HUES64 (cell line): Measurements from ENCODE around the gene OR10A6.

ENCODE experiments used
- H3K27ac ChIP-seq: 2 replicates; pipeline ENCODE4 v1.7.0; 2013; ENCODE audit warnings: low read depth, low read length, inconsistent platforms
- H3K27me3 ChIP-seq: 2 replicates; pipeline ENCODE4 v1.6.1; 2013; ENCODE audit warnings: mild to moderate bottlenecking, low read length; ENCODE audit not compliant: insufficient read depth
- H3K36me3 ChIP-seq: 2 replicates; pipeline ENCODE4 v1.6.1; 2013; ENCODE audit warnings: mild to moderate bottlenecking, low read length; ENCODE audit not compliant: insufficient read depth
- H3K4me1 ChIP-seq: 2 replicates; pipeline ENCODE4 v1.6.1; 2013; ENCODE audit warnings: mild to moderate bottlenecking, low read length, moderate library complexity; ENCODE audit not compliant: insufficient read depth
- H3K4me3 ChIP-seq: 2 replicates; pipeline ENCODE4 v1.5.1; 2013; ENCODE audit warnings: mild to moderate bottlenecking, low read length, moderate library complexity
- H3K9ac ChIP-seq: 2 replicates; pipeline ENCODE4 v1.6.1; 2013; ENCODE audit warnings: mild to moderate bottlenecking, low read depth, low read length
- H3K9me3 ChIP-seq: 2 replicates; pipeline ENCODE4 v1.6.1; 2013; ENCODE audit warnings: low read depth, low read length; ENCODE audit not compliant: insufficient read depth
- whole genome bisulfite sequencing: fragments of 150-250, 120-280 bp; methylation state at CpG from one replicate; pipeline ENCODE4 v1.1.7; 2013; ENCODE audit warnings: missing lambda C conversion rate; 5-methylcytosine and 5-hydroxymethylcytosine counted together

The OR10A6 gene

GRCh38 chr11:7909585-7910285 is 21.3 kb downstream of the OR10A6 start:
- peaks cover 54% of the 10 kb centered on the region for H3K4me1 ChIP-seq
- peak overlapping the region; percentile 66; the same call in 1 of the 2 replicates for H3K27ac ChIP-seq
- H3K36me3 ChIP-seq: no peaks in the 10 kb centered on the region
- H3K27me3 ChIP-seq: no peaks in the 10 kb centered on the region
- H3K4me3 ChIP-seq: no peak overlapping the region
- no peak overlapping the region for H3K9ac ChIP-seq
- no peaks in the 10 kb centered on the region for H3K9me3 ChIP-seq
- WGBS: 35% methylated on average over 2 of the region's 2 CpGs

- Histone ChIP-seq H3K9ac (peak overlapping the region; percentile 68; the same call in 1 of the 2 replicates), H3K36me3 (0 out of 2 replicates have a peak, but pooled peaks cover 5% of the 10 kb centered on the region), H3K27ac (peak overlapping the region; percentile 92), H3K4me3 (no peak overlapping the region), H3K27me3 (no peaks in the 10 kb centered on the region), H3K4me1 (peaks cover 70% of the 10 kb centered on the region), H3K9me3 (no peaks in the 10 kb centered on the region)
- WGBS: 48% methylated on average over 3 of the region's 3 CpGs
Observed at GRCh38 chr11:7907121-7907520, 23.9 kb downstream of the OR10A6 start.

GRCh38 chr11:7906481-7906880 is 24.6 kb downstream of the OR10A6 start:
- Histone ChIP-seq H3K27ac (peak overlapping the region; percentile 92), H3K9me3 (no peaks in the 10 kb centered on the region), H3K9ac (peak overlapping the region; percentile 68), H3K4me3 (peak overlapping the region; percentile 45), H3K4me1 (peaks cover 70% of the 10 kb centered on the region), H3K27me3 (no peaks in the 10 kb centered on the region), H3K36me3 (0 out of 2 replicates have a peak, but pooled peaks cover 5% of the 10 kb centered on the region)
- 36% methylated on average over 3 of the region's 4 CpGs for WGBS

GRCh38 chr11:7905961-7906429 is 25.1 kb downstream of the OR10A6 start:
- H3K9ac ChIP-seq: peak overlapping the region; percentile 68
- peak overlapping the region; percentile 92 for H3K27ac ChIP-seq
- H3K4me3 ChIP-seq: peak overlapping the region; percentile 45
- peaks cover 70% of the 10 kb centered on the region for H3K4me1 ChIP-seq
- 0 out of 2 replicates have a peak, but pooled peaks cover 7% of the 10 kb centered on the region for H3K36me3 ChIP-seq
- H3K9me3 ChIP-seq: no peaks in the 10 kb centered on the region
- 9% methylated on average over 3 of the region's 3 CpGs for WGBS
- H3K27me3 ChIP-seq: no peaks in the 10 kb centered on the region

- Histone ChIP-seq H3K9ac (peak overlapping the region; percentile 68), H3K4me1 (peaks cover 67% of the 10 kb centered on the region), H3K27me3 (no peaks in the 10 kb centered on the region), H3K36me3 (peaks cover 12% of the 10 kb centered on the region; the same call in 1 of the 2 replicates), H3K9me3 (no peaks in the 10 kb centered on the region), H3K27ac (peak overlapping the region; percentile 92), H3K4me3 (peak overlapping the region; percentile 45)
- 45% methylated on average over 9 of the region's 9 CpGs for WGBS
Observed at GRCh38 chr11:7905549-7905948, 25.5 kb downstream of the OR10A6 start.

GRCh38 chr11:7904917-7905316 is 26.2 kb downstream of the OR10A6 start:
- peak overlapping the region; percentile 68 for H3K9ac ChIP-seq
- H3K27me3 ChIP-seq: no peaks in the 10 kb centered on the region
- 39% methylated on average over 2 of the region's 3 CpGs for WGBS
- H3K36me3 ChIP-seq: peaks cover 14% of the 10 kb centered on the region
- peak overlapping the region; percentile 92 for H3K27ac ChIP-seq
- no peaks in the 10 kb centered on the region for H3K9me3 ChIP-seq
- peaks cover 61% of the 10 kb centered on the region for H3K4me1 ChIP-seq
- peak overlapping the region; percentile 45 for H3K4me3 ChIP-seq

- peak overlapping the region; percentile 45 for H3K4me3 ChIP-seq
- peaks cover 22% of the 10 kb centered on the region for H3K36me3 ChIP-seq
- WGBS: 75% methylated on average over 2 of the region's 2 CpGs
- H3K4me1 ChIP-seq: peaks cover 56% of the 10 kb centered on the region
- H3K27ac ChIP-seq: no peak overlapping the region
- H3K9ac ChIP-seq: no peak overlapping the region
- peaks cover 2% of the 10 kb centered on the region; the same call in 1 of the 2 replicates for H3K9me3 ChIP-seq
- H3K27me3 ChIP-seq: no peaks in the 10 kb centered on the region
Observed at GRCh38 chr11:7903940-7904339, 27.1 kb downstream of the OR10A6 start.

GRCh38 chr11:7901319-7901854 is 29.7 kb downstream of the OR10A6 start:
- peaks cover 4% of the 10 kb centered on the region; the same call in 1 of the 2 replicates for H3K9me3 ChIP-seq
- 96% methylated on average over 3 of the region's 3 CpGs for WGBS
- peaks cover 31% of the 10 kb centered on the region for H3K4me1 ChIP-seq
- no peak overlapping the region for H3K9ac ChIP-seq
- H3K4me3 ChIP-seq: no peak overlapping the region
- H3K27me3 ChIP-seq: no peaks in the 10 kb centered on the region
- no peak overlapping the region for H3K27ac ChIP-seq
- peaks cover 25% of the 10 kb centered on the region for H3K36me3 ChIP-seq

GRCh38 chr11:7900686-7901085 is 30.4 kb downstream of the OR10A6 start:
- 94% methylated on average over 3 of the region's 4 CpGs for WGBS
- H3K9me3 ChIP-seq: peaks cover 4% of the 10 kb centered on the region; the same call in 1 of the 2 replicates
- H3K4me1 ChIP-seq: peaks cover 24% of the 10 kb centered on the region
- no peak overlapping the region for H3K27ac ChIP-seq
- peaks cover 25% of the 10 kb centered on the region for H3K36me3 ChIP-seq
- H3K27me3 ChIP-seq: no peaks in the 10 kb centered on the region
- H3K9ac ChIP-seq: no peak overlapping the region
- no peak overlapping the region for H3K4me3 ChIP-seq

- H3K27ac ChIP-seq: no peak overlapping the region
- H3K4me1 ChIP-seq: peaks cover 13% of the 10 kb centered on the region
- H3K27me3 ChIP-seq: no peaks in the 10 kb centered on the region
- 79% methylated on average over 4 of the region's 4 CpGs for WGBS
- H3K9ac ChIP-seq: no peak overlapping the region
- H3K9me3 ChIP-seq: peaks cover 4% of the 10 kb centered on the region; the same call in 1 of the 2 replicates
- H3K4me3 ChIP-seq: no peak overlapping the region
- H3K36me3 ChIP-seq: peaks cover 25% of the 10 kb centered on the region
Observed at GRCh38 chr11:7899418-7899817, 31.6 kb downstream of the OR10A6 start.

- Histone ChIP-seq H3K4me3 (no peak overlapping the region), H3K9ac (no peak overlapping the region), H3K27me3 (no peaks in the 10 kb centered on the region; the same call in 1 of the 2 replicates), H3K9me3 (peaks cover 4% of the 10 kb centered on the region; the same call in 1 of the 2 replicates), H3K4me1 (peaks cover 7% of the 10 kb centered on the region), H3K27ac (no peak overlapping the region), H3K36me3 (peaks cover 25% of the 10 kb centered on the region)
- 98% methylated on average over 5 of the region's 5 CpGs for WGBS
Observed at GRCh38 chr11:7898666-7899283, 32.3 kb downstream of the OR10A6 start.
